ENCODE measurements around the gene NLRP8.
"Not testable (repeated sequence)": the region's sequence is repeated elsewhere in the genome, so short reads cannot be mapped to it uniquely, and the experiment has no call there.

The NLRP8 gene

DNA sequence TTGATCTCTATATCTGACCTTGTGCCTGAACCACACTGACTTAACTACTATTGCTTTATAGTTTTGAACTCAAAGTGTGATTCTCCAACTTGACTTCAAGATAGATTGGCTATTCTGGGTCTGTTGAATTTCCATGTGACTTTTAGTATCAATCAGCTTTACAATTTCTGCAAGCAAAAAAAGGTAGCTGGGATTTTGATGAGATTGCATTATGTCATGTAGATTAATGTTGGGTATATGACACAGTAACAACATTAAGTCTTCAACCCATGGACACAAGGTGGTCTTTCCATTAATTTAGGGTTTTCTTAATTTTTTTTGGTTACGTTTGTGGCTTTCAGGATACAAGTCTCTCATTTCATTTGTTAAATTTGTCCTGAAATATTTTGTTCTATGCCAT, 67.1 kb downstream of the NLRP8 start:
- no peak for DNase-seq (ENCODE audit: low read depth in 1 of 2, low spot score in 1 of 2)
- Histone ChIP-seq H3K27ac (replicated peaks) (no peak overlapping the region), H3K4me3 (replicated peaks; ENCODE audit: insufficient read depth, low read length) (no peak overlapping the region), H3K27me3 (ENCODE audit: insufficient read depth, poor library complexity, severe bottlenecking) (no peaks in the 10 kb centered on the region)
- TF ChIP-seq, protein P1, sequence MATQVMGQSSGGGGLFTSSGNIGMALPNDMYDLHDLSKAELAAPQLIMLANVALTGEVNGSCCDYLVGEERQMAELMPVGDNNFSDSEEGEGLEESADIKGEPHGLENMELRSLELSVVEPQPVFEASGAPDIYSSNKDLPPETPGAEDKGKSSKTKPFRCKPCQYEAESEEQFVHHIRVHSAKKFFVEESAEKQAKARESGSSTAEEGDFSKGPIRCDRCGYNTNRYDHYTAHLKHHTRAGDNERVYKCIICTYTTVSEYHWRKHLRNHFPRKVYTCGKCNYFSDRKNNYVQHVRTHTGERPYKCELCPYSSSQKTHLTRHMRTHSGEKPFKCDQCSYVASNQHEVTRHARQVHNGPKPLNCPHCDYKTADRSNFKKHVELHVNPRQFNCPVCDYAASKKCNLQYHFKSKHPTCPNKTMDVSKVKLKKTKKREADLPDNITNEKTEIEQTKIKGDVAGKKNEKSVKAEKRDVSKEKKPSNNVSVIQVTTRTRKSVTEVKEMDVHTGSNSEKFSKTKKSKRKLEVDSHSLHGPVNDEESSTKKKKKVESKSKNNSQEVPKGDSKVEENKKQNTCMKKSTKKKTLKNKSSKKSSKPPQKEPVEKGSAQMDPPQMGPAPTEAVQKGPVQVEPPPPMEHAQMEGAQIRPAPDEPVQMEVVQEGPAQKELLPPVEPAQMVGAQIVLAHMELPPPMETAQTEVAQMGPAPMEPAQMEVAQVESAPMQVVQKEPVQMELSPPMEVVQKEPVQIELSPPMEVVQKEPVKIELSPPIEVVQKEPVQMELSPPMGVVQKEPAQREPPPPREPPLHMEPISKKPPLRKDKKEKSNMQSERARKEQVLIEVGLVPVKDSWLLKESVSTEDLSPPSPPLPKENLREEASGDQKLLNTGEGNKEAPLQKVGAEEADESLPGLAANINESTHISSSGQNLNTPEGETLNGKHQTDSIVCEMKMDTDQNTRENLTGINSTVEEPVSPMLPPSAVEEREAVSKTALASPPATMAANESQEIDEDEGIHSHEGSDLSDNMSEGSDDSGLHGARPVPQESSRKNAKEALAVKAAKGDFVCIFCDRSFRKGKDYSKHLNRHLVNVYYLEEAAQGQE (IDR thresholded peaks at IDR 0.05; ENCODE audit: insufficient replicate concordance, low read depth) = no peak
- no peak for TF ChIP-seq SPI1 (IDR thresholded peaks at IDR 0.05; ENCODE audit: borderline replicate concordance, low read depth)
- no peak for TF ChIP-seq GABPA (IDR thresholded peaks at IDR 0.05; ENCODE audit: low read depth)
- TF ChIP-seq POLR2AphosphoS5 (IDR thresholded peaks at IDR 0.05; ENCODE audit: low read depth) = no peak
- TF ChIP-seq, protein P2, sequence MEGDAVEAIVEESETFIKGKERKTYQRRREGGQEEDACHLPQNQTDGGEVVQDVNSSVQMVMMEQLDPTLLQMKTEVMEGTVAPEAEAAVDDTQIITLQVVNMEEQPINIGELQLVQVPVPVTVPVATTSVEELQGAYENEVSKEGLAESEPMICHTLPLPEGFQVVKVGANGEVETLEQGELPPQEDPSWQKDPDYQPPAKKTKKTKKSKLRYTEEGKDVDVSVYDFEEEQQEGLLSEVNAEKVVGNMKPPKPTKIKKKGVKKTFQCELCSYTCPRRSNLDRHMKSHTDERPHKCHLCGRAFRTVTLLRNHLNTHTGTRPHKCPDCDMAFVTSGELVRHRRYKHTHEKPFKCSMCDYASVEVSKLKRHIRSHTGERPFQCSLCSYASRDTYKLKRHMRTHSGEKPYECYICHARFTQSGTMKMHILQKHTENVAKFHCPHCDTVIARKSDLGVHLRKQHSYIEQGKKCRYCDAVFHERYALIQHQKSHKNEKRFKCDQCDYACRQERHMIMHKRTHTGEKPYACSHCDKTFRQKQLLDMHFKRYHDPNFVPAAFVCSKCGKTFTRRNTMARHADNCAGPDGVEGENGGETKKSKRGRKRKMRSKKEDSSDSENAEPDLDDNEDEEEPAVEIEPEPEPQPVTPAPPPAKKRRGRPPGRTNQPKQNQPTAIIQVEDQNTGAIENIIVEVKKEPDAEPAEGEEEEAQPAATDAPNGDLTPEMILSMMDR (IDR thresholded peaks at IDR 0.05; ENCODE audit: insufficient read depth, low read length) = no peak

DNA sequence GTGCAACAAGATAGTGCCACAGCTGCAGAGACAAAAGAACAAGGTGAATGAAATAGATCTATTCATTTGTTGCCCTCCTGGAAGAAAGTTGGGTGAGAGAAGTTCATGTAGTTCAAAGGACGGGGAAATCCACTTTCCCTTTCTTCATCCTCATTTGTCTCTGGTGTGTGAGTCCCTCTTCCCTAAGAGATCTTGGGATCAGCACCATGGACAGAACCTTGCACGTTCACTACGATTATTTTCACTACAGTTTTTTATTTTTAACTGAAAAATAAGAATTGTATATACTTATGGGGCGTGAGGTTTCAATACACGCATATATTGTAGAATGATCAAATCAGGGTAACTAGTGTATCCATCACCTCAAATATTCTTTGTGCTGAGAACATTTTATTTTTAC, 68.1 kb downstream of the NLRP8 start:
- Histone ChIP-seq H3K4me3 (replicated peaks; ENCODE audit: insufficient read depth, low read length) (no peak overlapping the region), H3K27ac (replicated peaks) (no peak overlapping the region), H3K27me3 (ENCODE audit: insufficient read depth, poor library complexity, severe bottlenecking) (no peaks in the 10 kb centered on the region)
- DNase-seq (ENCODE audit: low read depth in 1 of 2, low spot score in 1 of 2) = no peak
- TF ChIP-seq GABPA (IDR thresholded peaks at IDR 0.05; ENCODE audit: low read depth) = no peak
- TF ChIP-seq POLR2AphosphoS5 (IDR thresholded peaks at IDR 0.05; ENCODE audit: low read depth) = no peak
- TF ChIP-seq, protein P1 (IDR thresholded peaks at IDR 0.05; ENCODE audit: insufficient replicate concordance, low read depth) = peak; percentile 93
- TF ChIP-seq, protein P2 (IDR thresholded peaks at IDR 0.05; ENCODE audit: insufficient read depth, low read length) = no peak
- TF ChIP-seq SPI1 (IDR thresholded peaks at IDR 0.05; ENCODE audit: borderline replicate concordance, low read depth) = no peak

DNA sequence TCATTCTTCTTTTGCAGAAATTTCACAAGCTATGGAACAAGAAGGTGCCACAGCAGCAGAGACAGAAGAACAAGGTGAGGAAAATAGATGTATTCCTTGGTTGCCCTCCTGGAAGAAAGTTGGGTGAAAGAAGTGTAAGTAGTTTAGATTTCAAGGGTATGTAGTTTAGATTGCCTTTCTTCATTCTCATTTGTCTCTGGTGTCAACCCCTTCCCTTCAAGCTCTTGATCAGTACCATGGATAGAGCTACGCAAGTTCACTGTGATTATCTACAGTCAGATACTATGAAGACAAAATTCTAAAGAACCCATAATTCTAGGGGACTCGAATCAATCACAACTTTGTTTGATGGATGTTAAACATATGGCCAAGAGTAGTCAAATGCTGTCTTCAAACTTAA, 71.7 kb downstream of the NLRP8 start:
- not testable (repeated sequence) for H3K4me3 ChIP-seq (replicated peaks; ENCODE audit: insufficient read depth, low read length); H3K27ac ChIP-seq (replicated peaks); H3K27me3 ChIP-seq (ENCODE audit: insufficient read depth, poor library complexity, severe bottlenecking); DNase-seq (ENCODE audit: low read depth in 1 of 2, low spot score in 1 of 2)
- TF ChIP-seq, protein P1 (IDR thresholded peaks at IDR 0.05; ENCODE audit: insufficient replicate concordance, low read depth) = peak; percentile 78
